ENCODE measurements around the gene PHF21B.
"Not testable (repeated sequence)": the region's sequence is repeated elsewhere in the genome, so short reads cannot be mapped to it uniquely, and the experiment has no call there.

PHF21B gene

DNA sequence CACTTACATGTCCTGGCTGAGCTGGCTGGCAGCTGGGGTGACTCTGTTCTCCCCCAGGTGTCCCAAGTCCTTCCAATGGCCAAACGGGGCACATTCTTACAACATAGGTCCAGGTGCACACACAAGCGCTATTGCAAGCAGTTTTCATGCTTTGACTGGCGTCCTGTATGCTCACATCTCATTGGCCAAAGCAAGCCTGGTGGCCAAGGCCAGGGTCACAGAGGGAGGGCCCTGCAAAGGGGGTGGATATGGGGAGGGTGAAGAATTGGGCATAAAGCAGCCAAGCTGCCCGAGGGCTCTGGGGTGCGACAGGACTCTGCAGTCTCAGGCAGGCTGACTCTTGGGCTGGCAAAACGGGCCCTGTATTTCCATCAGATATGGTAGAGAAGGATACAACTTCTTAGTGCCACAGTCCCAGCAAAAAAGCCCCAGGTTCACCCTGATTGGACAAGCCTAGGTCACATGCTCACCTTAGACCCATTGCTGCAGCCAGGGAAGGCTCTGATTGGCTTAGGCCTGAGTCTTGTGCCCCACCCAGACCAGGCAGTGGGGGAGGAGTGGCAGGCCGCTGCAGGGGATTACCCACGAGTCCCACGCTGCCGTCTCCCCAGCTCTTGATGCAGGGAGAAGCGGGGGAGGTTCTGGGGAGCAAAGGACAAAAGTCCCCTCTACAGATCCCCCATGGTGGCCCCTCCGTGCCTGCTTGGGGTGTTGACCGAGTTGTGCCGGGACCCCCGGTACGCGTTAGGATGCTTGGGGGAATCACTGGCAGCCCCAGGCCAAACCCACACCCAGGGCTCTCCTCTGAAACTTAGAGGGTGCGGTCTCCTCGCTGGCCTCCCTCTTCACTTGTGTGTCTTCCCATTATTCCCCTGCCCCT, 146.6 kb downstream of the PHF21B start:
- no peak for DNase-seq

DNA sequence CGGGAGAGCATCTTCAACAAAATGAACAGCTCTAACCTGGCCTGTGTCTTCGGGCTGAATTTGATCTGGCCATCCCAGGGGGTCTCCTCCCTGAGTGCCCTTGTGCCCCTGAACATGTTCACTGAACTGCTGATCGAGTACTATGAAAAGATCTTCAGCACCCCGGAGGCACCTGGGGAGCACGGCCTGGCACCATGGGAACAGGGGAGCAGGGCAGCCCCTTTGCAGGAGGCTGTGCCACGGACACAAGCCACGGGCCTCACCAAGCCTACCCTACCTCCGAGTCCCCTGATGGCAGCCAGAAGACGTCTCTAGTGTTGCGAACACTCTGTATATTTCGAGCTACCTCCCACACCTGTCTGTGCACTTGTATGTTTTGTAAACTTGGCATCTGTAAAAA, 147.5 kb downstream of the PHF21B start:
- no peak for DNase-seq

DNA sequence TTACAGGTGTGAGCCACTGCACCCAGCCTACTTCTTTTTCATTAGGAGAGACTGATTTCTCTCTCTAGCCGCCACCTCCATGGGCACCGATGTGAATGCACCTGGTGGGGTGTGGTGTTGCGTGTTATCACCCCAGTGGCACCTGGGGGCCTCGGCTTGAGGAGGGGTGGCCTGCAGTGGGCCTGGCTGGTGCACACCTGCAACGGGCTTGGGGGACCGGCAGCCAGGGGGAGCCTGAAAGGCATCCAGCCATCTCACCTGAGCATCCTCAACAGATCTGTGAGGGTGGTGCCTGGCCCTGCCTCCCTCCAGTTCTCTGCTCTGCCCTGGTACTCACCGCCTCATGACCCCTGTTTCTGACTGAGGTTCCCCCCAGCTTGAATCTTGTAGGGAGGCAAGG, 148.6 kb downstream of the PHF21B start:
- DNase-seq = no peak

DNA sequence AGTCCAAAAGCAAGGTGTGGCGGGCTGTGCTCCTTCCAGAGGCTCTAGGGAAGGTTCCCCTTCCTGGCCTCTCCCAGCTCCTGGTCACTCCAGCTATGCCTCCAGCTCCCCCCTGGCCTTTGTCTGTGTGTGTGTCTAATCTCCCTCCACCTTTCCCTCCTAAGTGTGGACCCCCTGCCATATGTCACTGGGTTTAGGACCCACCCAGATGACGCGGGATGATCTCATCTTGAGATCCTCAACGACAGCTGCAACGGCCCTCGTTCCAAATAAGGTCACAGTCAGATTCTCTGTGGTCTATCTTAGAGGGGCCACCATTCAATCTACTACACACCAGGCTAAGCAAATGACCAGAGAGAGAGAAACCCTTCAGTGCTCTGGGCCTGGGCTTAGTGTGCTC, 149.5 kb downstream of the PHF21B start:
- DNase-seq = no peak

DNA sequence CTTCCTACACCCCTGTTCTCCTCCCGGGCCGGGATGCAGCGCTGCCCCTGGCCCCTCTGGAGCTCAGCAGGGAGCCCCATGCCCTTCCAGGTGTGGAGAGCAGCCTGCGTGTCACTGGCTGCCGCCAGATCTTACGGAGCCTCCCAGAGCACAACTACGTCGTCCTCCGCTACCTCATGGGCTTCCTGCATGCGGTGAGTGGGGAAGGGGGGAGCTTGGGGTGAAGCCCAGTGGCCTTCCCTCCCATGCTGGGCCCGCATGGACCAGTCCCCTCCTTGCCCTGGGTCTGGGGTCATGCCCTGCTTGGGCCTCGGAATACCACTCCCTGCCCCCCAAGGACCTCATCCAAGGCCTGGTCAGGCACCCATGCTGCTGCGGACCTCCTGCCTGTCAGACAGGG, 150.2 kb downstream of the PHF21B start:
- DNase-seq = no peak

DNA sequence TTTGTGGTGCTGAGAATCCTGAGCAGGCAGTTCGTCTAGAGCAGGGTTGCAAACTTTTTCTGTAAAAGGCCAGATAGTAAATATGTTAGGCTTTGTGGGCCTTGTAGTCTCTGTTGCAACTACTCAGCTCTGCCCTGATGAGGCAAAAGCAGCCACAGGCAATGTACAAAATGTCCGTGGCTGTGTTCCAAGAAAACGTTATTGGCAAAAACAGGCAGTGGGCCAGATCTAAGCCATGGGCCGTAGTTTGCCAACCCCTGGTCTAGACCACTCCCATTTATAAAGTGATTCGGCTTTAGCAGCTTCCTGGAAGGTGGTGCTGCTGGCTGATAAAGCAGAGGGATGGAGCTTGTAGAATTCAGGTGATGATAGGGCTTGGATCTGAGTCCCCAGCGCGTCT, 151.0 kb downstream of the PHF21B start:
- DNase-seq = not testable (repeated sequence)

DNA sequence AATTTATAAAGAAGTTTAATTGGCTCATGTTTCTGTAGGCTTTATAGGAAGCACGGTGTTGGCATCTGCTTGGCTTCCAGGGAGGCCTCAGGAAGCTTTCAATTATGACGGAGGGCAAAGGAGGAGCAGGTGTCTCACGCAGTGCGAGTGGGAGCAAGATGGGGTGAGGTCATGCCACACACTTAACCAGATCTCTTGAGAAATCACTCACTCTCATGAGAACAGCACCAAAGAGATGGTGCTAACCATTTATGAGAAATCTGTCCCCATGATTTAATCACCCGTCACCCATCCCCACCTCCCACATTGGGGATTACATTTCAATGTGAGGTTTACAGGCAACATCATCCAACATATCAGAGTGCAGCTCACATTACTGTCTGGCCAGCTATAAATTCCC, 153.9 kb downstream of the PHF21B start:
- DNase-seq = no peak

DNA sequence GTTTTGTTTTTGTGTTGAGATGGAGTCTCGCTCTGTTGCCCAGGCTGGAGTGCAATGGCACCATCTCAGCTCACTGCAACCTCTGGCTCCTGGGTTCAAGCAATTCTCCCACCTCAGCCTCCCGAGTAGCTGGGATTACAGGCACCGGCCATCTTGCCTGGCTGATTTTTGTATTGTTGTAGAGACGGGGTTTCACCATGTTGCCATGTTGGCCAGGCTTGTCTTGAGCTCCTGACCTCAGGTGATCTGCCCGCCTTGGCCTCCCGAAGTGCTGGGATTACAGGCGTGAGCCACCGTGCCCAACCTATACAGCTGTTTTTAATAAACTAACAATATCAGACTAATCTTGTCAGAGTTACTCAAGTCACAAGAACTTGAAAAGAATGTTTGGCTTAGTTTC, 155.2 kb downstream of the PHF21B start:
- not testable (repeated sequence) for DNase-seq

DNA sequence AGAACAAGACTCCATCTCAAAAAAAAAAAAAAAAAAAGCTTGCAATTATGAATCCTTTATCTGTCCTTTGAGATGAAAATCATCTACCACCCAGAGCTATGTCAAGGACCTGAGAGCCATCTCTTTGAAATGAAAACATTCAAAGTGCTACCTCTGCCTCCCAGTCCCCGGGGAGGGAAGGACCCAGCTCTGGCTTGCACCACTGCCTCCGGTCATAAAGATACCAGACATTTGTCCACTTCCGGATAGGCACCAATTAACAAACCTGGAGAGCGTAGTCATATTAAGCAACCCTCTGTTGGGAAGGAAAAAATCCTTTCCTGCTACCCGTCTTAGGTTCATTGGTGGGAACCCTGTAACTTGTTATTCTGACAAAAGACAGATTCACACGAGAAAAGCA, 158.9 kb downstream of the PHF21B start:
- DNase-seq = no peak

DNA sequence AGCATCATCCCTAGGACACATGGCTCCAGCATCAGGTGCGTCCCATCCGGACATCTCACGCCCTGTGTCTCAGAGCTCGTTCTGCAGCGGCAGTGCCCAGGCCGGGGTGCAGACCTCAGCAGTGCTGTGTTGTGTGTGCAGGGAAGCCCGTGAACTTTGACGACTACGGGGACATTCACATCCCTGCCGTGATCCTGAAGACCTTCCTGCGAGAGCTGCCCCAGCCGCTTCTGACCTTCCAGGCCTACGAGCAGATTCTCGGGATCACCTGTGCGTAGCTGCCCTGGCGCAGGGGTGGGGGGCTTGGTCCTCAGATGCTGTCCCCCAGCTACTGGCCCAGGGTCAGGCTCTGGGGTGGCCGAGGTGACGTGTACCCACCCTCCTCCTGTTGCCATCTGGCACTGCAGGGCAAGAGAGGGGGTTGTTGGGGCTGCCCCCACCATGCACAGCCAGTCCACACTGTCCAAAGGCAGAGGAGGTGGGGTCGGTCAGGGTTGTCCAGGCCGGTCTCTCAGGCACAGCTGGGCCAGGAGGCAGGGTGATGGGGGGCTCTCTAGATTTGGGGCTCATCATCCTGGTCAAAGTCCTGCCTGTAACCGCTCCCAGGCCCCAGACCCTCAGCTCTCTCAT, 160.9 kb downstream of the PHF21B start:
- DNase-seq = no peak

DNA sequence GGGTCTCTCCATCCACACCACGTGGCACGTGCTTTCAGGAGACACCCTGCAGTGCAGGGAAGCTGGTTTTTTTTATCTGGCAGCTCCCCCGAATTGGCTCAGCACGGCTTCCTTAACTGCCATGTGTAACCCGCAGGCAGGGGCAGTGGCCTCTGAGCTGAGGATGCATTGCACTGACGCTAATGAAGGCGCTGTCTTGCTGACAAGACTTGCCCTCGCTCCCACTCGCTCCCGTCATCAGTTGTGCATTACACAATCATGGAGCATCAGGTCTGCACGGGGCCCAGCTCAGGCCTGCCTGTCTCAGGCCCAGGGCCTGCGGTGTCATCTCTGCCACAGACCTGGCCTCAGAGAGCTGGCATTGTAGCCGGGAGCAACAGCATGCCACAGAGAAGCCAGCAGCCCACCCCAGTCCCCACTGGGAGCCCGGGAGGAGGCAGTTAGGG, 161.5 kb downstream of the PHF21B start:
- DNase-seq = no peak

DNA sequence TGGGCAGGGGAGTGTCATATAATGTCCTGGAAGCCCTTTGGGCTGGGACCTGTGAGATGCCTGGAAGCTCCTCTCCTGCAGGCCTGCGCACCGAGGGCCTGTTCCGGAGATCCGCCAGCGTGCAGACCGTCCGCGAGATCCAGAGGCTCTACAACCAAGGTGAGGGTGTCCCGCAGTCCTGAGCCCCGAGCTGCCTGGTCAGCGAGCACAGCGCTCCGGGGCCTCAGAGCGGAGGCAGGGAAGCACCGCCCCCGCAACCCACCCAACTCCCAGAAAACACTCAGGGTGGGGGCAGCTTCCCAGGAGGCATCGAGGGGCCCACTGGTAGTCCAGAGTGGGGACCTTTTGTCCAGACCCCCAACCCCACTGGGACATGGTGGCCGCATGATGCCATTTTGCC, 161.9 kb downstream of the PHF21B start:
- no peak for DNase-seq

DNA sequence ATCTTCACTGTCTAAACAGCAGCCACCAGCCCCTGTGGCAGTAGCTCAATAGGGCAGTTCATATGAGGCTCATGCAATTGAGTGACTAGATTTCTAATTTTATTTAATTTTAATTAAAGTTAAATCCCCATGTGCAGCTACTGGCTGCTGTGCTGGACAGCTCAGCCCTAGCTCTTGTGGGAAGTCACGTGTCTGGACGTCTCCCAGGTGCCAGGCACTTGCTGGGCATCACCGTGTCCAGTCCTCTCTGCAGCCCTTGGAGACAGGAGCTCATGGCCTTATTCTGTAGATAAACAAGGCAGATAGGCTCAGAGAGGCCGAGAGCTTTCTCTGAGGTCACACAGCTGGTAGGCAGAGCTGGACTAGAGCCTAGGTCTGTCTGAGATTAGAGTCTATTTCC, 162.4 kb downstream of the PHF21B start:
- no peak for DNase-seq

DNA sequence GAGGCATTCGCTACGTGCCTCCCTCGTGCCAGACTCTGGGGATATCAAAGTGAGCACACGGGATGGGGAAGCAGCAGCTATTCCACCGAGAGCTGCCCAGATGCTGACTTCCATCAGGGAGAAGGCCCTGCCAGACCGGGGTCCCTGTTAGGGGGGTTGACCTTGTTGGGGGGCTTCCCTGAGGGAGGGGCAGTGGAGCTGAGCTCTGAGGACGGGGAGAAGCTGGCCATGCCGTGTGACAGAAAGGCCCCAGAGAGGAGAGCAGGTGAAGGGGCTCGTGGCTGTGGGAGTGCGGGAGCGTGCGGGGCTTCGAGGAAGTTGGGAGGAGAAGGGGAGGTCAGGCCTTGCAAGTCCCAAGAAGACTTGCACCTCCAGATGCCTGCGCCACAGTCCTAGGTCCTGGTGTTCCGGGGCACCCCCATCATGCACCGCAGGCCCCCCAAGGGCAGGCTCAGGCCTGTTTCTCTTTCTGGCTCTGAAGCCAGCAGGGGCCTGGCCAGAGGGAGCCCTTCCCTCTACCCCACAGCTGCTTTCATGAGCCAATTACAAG, 163.0 kb downstream of the PHF21B start:
- no peak for DNase-seq

DNA sequence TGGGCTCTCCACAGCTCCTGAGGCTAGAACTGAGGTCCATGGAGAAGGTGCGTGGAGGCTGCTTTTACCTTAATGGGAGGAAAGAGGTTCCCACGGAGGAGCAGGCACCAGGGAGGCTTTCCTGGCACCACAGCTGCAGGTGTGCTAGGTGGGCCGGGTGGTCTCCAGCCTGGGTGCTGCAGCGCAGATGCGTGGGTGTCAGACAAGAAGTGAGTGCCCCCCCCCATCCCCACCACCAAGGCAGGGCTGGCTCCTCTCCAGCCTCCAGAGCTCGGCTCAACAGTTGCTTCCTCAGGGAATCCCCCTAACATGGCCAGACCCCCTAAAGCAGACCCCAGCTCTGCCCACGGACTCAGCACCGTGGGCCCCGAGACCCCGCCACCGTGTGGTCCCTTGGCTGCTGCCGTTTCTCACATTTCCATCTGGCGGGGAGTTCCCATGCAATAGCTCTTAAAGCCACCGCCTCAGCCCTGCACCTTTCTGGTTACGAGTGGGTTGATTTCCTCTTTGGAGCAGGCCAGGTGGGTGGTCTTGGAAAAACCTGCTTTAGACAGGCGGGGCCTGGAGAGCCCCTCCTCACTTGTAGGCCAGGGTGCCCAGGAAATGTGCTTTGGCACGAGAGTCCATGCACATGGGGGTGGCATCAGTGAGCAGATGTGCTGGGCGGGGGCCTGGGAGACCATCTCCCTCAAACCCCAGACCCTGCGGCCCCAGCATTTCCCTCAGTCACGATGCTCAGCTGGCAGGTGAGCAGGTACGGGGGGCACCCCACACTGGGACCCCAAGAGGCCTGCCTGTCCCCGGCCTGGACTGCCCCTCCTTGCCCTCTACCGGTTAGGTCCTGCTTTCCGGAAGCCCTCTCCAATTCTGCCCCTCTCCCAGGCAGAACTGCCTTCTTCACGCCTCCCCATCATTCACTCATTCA, 163.7 kb downstream of the PHF21B start:
- DNase-seq = no peak

DNA sequence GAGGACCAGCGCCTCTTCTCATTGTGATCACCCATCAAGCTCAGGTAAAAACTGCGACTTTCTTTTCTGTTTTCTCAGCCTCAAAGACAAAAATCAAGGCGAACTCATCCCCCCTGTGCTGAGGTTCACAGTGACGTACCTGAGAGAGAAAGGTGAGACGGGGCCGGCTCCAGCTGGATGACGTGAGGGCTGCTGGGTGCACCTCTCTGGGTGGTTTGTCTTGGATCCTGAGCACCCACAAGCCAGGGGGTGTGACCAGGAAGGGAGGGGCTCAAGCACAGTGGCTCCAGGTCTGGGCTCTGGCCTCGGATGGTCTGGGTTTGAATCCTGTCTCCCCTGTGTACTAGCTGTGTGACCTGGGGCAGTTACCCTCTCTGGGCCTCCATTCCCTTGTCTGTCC, 164.6 kb downstream of the PHF21B start:
- DNase-seq = no peak

DNA sequence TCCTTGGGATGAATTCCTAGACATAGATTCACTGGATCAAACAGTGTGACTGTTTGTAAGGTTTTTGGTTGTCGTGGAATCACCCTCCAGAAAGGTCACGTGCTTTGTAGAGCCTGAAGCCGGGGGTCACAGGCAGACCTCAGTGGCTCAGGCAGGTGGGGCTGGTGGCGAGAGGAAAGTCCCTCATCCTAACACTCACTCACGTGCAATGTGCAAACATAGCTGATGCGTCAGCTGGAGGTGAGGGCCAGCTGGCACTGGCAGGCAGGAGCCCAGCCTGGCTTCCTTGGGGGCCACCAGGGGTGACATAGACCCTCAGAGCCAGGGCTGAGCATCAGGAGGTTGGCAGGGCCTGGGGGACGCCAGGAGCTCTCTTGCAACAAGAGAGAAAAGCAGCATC, 167.4 kb downstream of the PHF21B start:
- no peak for DNase-seq

DNA sequence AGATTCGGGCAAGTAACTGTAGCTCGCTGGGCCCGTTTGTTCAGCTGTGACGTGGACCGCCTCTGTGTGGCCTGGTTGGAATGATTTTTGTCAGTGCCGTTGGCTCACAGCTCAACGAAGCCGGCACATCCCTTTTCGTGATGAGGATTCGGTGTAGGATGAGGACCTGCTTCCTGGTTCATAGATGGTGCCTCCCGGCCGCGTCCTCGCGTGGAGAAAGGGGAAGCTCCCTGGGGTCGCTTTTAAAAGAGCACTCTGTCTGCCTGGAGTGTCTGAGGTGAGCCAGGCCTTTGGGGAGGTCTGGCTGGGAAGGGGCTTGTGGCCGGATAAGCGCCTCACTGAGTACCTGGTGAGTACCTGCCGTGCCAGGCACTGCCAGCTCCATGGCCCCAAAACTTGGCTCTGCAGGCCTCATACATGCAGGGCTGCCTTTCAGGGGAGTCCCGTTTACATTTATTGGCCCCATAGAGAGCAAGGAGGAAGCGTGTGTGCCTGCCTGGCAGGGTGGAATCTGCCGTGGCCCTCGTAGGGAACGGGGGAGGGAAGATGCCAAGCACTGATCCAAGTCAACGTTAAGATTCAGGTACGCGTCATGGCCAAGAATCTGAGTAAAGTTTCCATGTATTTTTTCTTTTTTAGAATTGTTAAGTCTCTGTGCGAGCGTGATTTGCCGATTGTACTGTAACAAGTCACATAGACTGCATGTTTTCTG, 169.0 kb downstream of the PHF21B start:
- no peak for DNase-seq

DNA sequence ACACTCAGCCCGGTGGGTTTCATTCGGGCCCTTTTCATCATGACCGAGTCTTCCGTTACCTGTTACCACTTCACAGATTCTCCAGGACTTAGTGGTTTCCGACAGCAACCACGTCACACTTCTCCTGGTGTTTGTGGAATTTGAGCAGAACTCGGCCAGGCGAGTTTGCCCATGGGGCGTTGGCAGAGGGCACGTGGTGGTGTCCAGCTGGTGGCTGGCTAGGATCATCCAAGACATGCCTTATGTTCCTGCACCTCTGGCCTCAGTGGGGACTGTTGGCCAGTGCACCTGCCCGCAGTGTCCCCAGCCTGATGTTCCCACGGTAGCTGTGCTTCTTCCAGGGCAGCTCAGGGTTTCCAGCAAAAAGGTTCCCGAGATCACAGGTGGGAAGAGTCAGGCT, 170.1 kb downstream of the PHF21B start:
- no peak for DNase-seq

DNA sequence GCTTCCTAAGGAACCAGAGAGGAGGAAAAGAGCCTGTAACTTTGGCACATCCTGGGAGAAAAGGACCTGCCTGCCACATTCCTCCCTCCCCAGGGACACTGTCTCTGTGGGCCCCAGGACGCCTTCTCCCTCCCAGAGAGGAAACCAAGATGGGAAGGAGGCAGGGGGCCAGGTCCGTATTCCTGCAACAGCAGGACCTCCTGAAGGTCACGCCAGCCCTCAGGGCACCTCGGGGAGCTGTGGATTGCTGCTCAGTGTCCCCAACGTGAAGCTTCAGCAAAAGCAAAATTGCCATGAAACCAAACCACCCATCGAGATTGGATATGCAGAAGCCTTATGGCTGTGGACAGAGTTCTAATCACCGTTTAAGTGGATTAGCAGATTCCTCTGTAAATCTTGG, 170.7 kb downstream of the PHF21B start:
- no peak for DNase-seq

DNA sequence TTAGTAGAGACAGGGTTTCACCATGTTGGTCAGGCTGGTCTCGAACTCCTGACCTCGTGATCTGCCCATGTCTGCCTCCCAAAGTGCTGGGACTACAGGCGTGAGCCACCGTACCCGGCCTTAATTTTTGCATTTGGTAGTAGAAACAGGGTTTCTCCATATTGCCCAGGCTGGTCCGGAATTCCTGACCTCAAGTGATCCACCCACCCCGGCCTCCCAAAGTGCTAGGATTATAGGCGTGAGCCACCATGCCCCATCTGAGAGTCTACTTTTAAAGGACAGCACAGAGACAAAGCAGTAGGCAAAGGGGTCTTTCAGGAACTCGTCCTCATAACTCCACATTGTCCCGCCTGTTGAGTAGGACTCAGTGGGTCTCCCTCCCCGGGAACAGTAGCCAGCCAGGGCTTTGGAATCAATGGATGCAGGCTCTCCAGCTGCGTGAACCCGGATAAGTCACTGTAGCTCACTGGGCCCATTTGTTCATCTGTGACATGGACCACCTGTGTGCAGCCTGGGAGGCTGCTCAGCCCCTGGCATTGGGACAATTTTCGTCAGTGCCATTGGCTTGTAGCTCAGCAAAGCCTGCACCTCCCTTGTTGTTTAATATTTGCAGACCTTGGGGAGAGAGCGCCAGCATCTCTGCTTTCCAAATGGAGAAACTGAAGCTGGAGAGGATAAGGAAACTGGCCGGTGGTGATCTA, 171.3 kb downstream of the PHF21B start:
- DNase-seq = no peak

DNA sequence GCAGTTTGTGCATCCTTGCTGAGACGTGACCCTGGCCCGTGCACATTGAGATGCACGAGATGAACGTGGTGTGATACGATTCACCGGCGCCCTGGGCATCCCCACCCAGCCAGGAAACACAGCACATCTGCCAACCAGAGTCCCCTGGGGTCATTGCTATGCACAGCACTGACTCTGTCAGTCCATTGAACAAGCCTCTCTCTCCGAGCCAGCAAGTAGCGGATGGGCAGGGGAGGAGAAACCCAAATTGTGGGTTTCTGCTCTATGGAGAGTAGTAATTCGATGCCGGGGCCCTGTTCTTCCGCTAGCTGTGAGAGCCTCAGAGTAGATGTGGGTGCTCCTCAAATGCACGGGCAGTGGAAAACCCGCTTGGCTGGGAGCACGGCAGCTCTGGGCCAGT, 172.3 kb downstream of the PHF21B start:
- no peak for DNase-seq
